ENCODE results near the gene RNPS1. TPM values are rescaled to one million over a fixed set of nuclear protein-coding genes. Genes with fewer than 3 reads are reported as not detected.

Gene RNPS1
- polyA plus RNA-seq, 1 of the 3 experiments (the other 2 are of a cell fraction): 277 TPM

DNA sequence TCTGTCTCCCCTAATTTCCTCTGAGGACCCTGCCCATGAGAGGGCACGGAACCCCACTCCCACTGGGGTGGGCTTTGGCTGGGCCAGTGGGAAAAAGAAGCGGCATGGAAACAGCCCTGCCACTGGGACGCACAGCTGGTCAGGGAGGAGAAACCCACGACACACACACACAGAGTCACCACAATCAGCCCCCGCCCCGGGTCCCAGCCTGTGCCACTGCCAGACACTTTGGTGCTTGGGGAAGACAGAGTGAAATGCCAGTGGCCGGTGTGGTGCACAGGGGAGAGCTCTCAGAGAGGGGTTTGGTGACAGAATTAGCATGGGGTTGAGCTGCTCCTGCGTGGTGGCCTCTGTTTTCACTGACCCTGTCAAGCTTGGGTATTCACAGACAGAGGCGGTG, 30.7 kb upstream of the RNPS1 start:
- no peaks in the 10 kb centered on the region for H3F3A ChIP-seq (replicated peaks; ENCODE audit: insufficient read depth)
- POLR2A ChIA-PET: no interaction called here
- WGBS (ENCODE audit: low lambda C conversion rate): 83% methylated on average over 8 of the region's 9 CpGs

More for the DNA sequence above, 30.7 kb upstream of the RNPS1 start:
- no peak overlapping the region for H3K9ac ChIP-seq
- no peaks in the 10 kb centered on the region for H3K9me2 ChIP-seq
- CTCF ChIA-PET: no interaction called here
- H2AFZ ChIP-seq (ENCODE audit: low read depth): no peak overlapping the region
- no peak overlapping the region for H3K4me2 ChIP-seq
- no peaks in the 10 kb centered on the region for H3K27me3 ChIP-seq (ENCODE audit: insufficient read depth)
- no peak overlapping the region for H3K4me3 ChIP-seq (ENCODE audit: low read depth in 2 of 2, low read length in 1 of 2)
- no peak for DNase-seq
- no peaks in the 10 kb centered on the region for H3K79me2 ChIP-seq (ENCODE audit: insufficient read depth)
- no peak overlapping the region for H3K27ac ChIP-seq (ENCODE audit: low read depth in 2 of 2, low read length in 1 of 2)
- H3K36me3 ChIP-seq (replicated peaks in 1 of 2; ENCODE audit: control insufficient read depth in 1 of 2, insufficient read depth in 2 of 2, low read length in 1 of 2): peaks cover 0 to 3% of the 10 kb centered on the region in 2 experiments
- H3K9me3 ChIP-seq: no peaks in the 10 kb centered on the region
- TF ChIP-seq ELF1 (IDR thresholded peaks at IDR 0.05) (no peak), SMC3 (IDR thresholded peaks at IDR 0.05; ENCODE audit: low read depth, low read length) (no peak), RAD21 (IDR thresholded peaks at IDR 0.05; ENCODE audit: low read length) (no peak), EZH2phosphoT487 (IDR thresholded peaks at IDR 0.05; ENCODE audit: borderline replicate concordance, low read depth) (no peak), NRF1 (IDR thresholded peaks at IDR 0.05; ENCODE audit: low read depth, low read length) (no peak), NFIC (IDR thresholded peaks at IDR 0.05; ENCODE audit: borderline replicate concordance) (no peak)
- TF ChIP-seq, protein P1, sequence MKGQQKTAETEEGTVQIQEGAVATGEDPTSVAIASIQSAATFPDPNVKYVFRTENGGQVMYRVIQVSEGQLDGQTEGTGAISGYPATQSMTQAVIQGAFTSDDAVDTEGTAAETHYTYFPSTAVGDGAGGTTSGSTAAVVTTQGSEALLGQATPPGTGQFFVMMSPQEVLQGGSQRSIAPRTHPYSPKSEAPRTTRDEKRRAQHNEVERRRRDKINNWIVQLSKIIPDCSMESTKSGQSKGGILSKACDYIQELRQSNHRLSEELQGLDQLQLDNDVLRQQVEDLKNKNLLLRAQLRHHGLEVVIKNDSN (IDR thresholded peaks at IDR 0.05; ENCODE audit: borderline replicate concordance, low read depth): no peak
- TF ChIP-seq, protein P2, sequence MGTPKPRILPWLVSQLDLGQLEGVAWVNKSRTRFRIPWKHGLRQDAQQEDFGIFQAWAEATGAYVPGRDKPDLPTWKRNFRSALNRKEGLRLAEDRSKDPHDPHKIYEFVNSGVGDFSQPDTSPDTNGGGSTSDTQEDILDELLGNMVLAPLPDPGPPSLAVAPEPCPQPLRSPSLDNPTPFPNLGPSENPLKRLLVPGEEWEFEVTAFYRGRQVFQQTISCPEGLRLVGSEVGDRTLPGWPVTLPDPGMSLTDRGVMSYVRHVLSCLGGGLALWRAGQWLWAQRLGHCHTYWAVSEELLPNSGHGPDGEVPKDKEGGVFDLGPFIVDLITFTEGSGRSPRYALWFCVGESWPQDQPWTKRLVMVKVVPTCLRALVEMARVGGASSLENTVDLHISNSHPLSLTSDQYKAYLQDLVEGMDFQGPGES (IDR thresholded peaks at IDR 0.05; ENCODE audit: low read depth, low read length): no peak
- TF ChIP-seq, protein P3, sequence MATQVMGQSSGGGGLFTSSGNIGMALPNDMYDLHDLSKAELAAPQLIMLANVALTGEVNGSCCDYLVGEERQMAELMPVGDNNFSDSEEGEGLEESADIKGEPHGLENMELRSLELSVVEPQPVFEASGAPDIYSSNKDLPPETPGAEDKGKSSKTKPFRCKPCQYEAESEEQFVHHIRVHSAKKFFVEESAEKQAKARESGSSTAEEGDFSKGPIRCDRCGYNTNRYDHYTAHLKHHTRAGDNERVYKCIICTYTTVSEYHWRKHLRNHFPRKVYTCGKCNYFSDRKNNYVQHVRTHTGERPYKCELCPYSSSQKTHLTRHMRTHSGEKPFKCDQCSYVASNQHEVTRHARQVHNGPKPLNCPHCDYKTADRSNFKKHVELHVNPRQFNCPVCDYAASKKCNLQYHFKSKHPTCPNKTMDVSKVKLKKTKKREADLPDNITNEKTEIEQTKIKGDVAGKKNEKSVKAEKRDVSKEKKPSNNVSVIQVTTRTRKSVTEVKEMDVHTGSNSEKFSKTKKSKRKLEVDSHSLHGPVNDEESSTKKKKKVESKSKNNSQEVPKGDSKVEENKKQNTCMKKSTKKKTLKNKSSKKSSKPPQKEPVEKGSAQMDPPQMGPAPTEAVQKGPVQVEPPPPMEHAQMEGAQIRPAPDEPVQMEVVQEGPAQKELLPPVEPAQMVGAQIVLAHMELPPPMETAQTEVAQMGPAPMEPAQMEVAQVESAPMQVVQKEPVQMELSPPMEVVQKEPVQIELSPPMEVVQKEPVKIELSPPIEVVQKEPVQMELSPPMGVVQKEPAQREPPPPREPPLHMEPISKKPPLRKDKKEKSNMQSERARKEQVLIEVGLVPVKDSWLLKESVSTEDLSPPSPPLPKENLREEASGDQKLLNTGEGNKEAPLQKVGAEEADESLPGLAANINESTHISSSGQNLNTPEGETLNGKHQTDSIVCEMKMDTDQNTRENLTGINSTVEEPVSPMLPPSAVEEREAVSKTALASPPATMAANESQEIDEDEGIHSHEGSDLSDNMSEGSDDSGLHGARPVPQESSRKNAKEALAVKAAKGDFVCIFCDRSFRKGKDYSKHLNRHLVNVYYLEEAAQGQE (IDR thresholded peaks at IDR 0.05; ENCODE audit: low read depth, low read length): no peak
- TF ChIP-seq, protein P4, sequence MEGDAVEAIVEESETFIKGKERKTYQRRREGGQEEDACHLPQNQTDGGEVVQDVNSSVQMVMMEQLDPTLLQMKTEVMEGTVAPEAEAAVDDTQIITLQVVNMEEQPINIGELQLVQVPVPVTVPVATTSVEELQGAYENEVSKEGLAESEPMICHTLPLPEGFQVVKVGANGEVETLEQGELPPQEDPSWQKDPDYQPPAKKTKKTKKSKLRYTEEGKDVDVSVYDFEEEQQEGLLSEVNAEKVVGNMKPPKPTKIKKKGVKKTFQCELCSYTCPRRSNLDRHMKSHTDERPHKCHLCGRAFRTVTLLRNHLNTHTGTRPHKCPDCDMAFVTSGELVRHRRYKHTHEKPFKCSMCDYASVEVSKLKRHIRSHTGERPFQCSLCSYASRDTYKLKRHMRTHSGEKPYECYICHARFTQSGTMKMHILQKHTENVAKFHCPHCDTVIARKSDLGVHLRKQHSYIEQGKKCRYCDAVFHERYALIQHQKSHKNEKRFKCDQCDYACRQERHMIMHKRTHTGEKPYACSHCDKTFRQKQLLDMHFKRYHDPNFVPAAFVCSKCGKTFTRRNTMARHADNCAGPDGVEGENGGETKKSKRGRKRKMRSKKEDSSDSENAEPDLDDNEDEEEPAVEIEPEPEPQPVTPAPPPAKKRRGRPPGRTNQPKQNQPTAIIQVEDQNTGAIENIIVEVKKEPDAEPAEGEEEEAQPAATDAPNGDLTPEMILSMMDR (IDR thresholded peaks at IDR 0.05): no peak
- no peaks in the 10 kb centered on the region for H4K20me1 ChIP-seq (ENCODE audit: insufficient read depth)
- no peaks in the 10 kb centered on the region; a peak in 1 of 4 replicates for H3K4me1 ChIP-seq (ENCODE audit: control insufficient read depth in 1 of 2, insufficient read depth in 2 of 2, low read depth in 1 of 2, low read length in 1 of 2)

Data from SK-N-SH (cell line).